ENCODE results near the gene KCNMA1.

GRCh38 chr10:77377678-77378352 lies 259.8 kb downstream of the KCNMA1 start:
- TF ChIP-seq CTCF (IDR thresholded peaks at IDR 0.05) (no peak), POLR2AphosphoS5 (IDR thresholded peaks at IDR 0.05) (no peak)
